Lower leg skin (tissue), 4 donors: ENCODE data around the gene NMUR2. TPM values are rescaled to one million over a fixed set of nuclear protein-coding genes. Genes with fewer than 3 reads are reported as not detected.

Experiments used
- DNase-seq, 2 donors: peaks; one replicate each; pipeline ENCODE4 v3.0.0-alpha.2; 2019; ENCODE audit warnings: low spot score in 2 of 2
- H3K4me3 ChIP-seq: fragments of 200-600 bp; sonication (generic); 2 replicates; pipeline ENCODE4 v1.5.1; 2017; ENCODE audit warnings: mild to moderate bottlenecking, low read depth; ENCODE audit not compliant: poor library complexity, severe bottlenecking
- POLR2A ChIP-seq, 2 donors: fragments of 450-650 bp; IDR thresholded peaks; one replicate each; pipeline ENCODE4 v1.6.1; 2016 to 2017; ENCODE audit warnings: antibody characterized with exemption in 2 of 2, mild to moderate bottlenecking in 1 of 2, moderate library complexity in 1 of 2
- WGBS, 2 donors: methylation state at CpG; one replicate each; pipeline ENCODE4 v1.1.5; 2018; 5-methylcytosine and 5-hydroxymethylcytosine counted together
- intact Hi-C: fragments of 100-400 bp; cut with DNase I; formaldehyde crosslinking; loops from one replicate; pipeline ENCODE4 v1.15.0; 2023; ENCODE audit warnings: low total_unique reads
- total RNA-seq, 4 donors: library from RNA; depleted of rRNA; stranded (reverse); fragments of >200 nt; gene quantifications; one replicate each; pipeline ENCODE4 v1.1.0, GENCODE V29; 2016
- TF ChIP-seq, protein P1 (sequence below), 3 donors: fragments of 450-650 bp; IDR thresholded peaks; one replicate each; pipeline ENCODE4 v1.5.1; 2016; ENCODE audit warnings: antibody characterized with exemption in 3 of 3, mild to moderate bottlenecking in 3 of 3, moderate library complexity in 2 of 3

The NMUR2 gene
- total RNA-seq, 4 donors from 2014 or later, result not detected

DNA sequence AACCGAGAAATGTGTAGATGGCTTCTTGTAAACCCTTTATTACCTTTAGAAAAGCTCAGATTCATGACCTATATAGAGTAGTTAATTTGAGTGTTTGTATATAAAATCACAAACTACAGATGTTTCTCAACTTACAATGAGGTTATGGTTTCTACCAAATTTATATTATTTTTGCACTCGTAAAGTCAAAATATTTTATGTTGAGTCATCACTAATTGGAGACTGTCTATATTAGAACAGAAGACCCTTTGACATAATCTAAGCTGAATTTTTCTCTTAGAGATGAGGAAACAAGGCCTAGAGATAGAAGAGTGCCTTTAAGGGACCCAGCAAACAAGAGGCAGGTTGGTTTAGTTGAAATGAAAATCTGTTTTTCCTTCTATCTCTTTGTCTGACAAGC, 20.0 kb upstream of the NMUR2 start:
- no peak for TF ChIP-seq POLR2A (IDR thresholded peaks at IDR 0.05)
- 81 to 90% methylated on average over 2 of the region's 2 CpGs for WGBS, 2 donors
- intact Hi-C loops, result no loop called here
- no peak for DNase-seq
- H3K4me3 ChIP-seq, result no peak overlapping the region

- no peak overlapping the region for H3K4me3 ChIP-seq
- WGBS, 2 donors, result 81 to 82% methylated on average over 2 of the region's 2 CpGs
- DNase-seq, result no peak
- TF ChIP-seq, protein P1, sequence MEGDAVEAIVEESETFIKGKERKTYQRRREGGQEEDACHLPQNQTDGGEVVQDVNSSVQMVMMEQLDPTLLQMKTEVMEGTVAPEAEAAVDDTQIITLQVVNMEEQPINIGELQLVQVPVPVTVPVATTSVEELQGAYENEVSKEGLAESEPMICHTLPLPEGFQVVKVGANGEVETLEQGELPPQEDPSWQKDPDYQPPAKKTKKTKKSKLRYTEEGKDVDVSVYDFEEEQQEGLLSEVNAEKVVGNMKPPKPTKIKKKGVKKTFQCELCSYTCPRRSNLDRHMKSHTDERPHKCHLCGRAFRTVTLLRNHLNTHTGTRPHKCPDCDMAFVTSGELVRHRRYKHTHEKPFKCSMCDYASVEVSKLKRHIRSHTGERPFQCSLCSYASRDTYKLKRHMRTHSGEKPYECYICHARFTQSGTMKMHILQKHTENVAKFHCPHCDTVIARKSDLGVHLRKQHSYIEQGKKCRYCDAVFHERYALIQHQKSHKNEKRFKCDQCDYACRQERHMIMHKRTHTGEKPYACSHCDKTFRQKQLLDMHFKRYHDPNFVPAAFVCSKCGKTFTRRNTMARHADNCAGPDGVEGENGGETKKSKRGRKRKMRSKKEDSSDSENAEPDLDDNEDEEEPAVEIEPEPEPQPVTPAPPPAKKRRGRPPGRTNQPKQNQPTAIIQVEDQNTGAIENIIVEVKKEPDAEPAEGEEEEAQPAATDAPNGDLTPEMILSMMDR (IDR thresholded peaks at IDR 0.05), result no peak
- no peak for TF ChIP-seq POLR2A (IDR thresholded peaks at IDR 0.05)
- intact Hi-C loops, result no loop called here
Measured at GRCh38 chr5:152424501-152424900, 19.4 kb upstream of the NMUR2 start.

GRCh38 chr5:152422081-152422480, 17.0 kb upstream of the NMUR2 start:
- intact Hi-C loops, result no loop called here
- DNase-seq, result no peak
- H3K4me3 ChIP-seq, result no peak overlapping the region
- 67 to 87% methylated on average over 2 of the region's 2 CpGs for WGBS, 2 donors
- TF ChIP-seq POLR2A (IDR thresholded peaks at IDR 0.05), result no peak
- TF ChIP-seq, protein P1 (IDR thresholded peaks at IDR 0.05), result no peak

DNA sequence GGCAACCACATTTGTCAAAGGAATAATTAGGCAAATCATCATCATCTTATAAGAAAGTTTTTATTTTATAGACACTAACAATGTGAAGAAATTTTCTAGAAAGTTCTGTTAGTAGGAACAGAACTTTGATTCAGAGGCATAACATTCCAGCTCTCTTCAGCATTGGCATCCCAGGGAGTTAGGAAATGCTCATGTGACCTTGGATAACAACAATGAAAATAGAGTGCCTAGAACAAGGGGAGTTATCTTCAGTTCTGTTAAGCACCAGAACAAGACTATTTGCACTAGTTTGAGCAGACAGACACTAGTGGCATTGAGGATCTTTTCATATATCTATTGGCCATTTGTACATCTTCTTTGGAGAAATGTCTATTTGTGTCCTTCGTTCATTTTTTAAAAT, 7.0 kb upstream of the NMUR2 start:
- H3K4me3 ChIP-seq, result no peak overlapping the region
- intact Hi-C loops, result no loop called here
- WGBS, 2 donors, result 79 to 82% methylated on average over 1 of the region's 1 CpG
- no peak for DNase-seq
- TF ChIP-seq, protein P1 (IDR thresholded peaks at IDR 0.05), result no peak
- no peak for TF ChIP-seq POLR2A (IDR thresholded peaks at IDR 0.05)

- H3K4me3 ChIP-seq, result no peak overlapping the region
- intact Hi-C loops, result no loop called here
- WGBS, 2 donors, result 85 to 89% methylated on average over 1 of the region's 1 CpG
- no peak for DNase-seq
- TF ChIP-seq, protein P1 (IDR thresholded peaks at IDR 0.05), result no peak
- TF ChIP-seq POLR2A (IDR thresholded peaks at IDR 0.05), result no peak
Measured at GRCh38 chr5:152406082-152406481, 1.0 kb upstream of the NMUR2 start.

DNA sequence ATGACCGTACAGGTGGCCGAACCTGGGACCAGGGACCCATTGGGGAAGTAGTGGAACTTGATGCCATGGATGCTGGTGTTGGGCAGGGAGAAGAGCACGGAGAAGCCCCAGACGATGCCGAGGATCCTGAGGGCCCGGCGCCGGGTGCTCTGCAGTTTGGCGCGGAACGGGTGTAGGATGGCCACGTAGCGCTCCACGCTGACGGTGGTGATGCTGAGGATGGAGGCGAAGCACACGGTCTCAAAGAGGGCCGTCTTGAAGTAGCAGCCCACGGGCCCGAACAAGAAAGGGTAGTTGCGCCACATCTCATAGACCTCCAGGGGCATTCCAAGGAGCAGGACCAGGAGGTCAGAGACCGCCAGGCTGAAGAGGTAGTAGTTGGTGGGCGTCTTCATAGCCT, 585 bp downstream of the NMUR2 start:
- intact Hi-C loops, result no loop called here
- TF ChIP-seq, protein P1 (IDR thresholded peaks at IDR 0.05), result no peak
- TF ChIP-seq POLR2A (IDR thresholded peaks at IDR 0.05), result no peak
- WGBS, 2 donors, result 92 to 95% methylated on average over 23 of the region's 23 CpGs
- no peak for DNase-seq
- no peak overlapping the region for H3K4me3 ChIP-seq
